Neural crest cell (in vitro differentiated cells): ENCODE measurements around the gene BCL6. TPM values are rescaled to one million over a fixed set of nuclear protein-coding genes. Genes with fewer than 3 reads are reported as not detected.
A peak's percentile ranks its signal among the peaks of the same experiment; 100 is the strongest.

Experiments used
- DNase-seq: peaks from one replicate; pipeline ENCODE4 v3.0.0; 2021; ENCODE audit warnings: low read depth, mixed read lengths, low spot score
- H3K27ac Mint-ChIP-seq: one replicate; pipeline ENCODE4 v1.8.0; 2021; ENCODE audit warnings: mild to moderate bottlenecking, mixed read lengths; ENCODE audit not compliant: unreplicated experiment
- H3K27me3 Mint-ChIP-seq: 2 replicates; pipeline ENCODE4 v1.8.0; 2021; ENCODE audit warnings: low read depth, mild to moderate bottlenecking, mixed read lengths
- H3K36me3 Mint-ChIP-seq: 2 replicates; pipeline ENCODE4 v1.8.0; 2021; ENCODE audit warnings: low read depth, mild to moderate bottlenecking, mixed read lengths
- H3K4me1 Mint-ChIP-seq: 2 replicates; pipeline ENCODE4 v1.8.0; 2021; ENCODE audit warnings: mixed read lengths
- H3K4me3 Mint-ChIP-seq: one replicate; pipeline ENCODE4 v1.8.0; 2021; ENCODE audit warnings: mild to moderate bottlenecking, mixed read lengths
- H3K9me3 Mint-ChIP-seq: 2 replicates; pipeline ENCODE4 v1.8.0; 2021; ENCODE audit warnings: mixed read lengths
- CTCF ChIP-seq: fragments of 200-600 bp; sonication (generic); conservative IDR thresholded peaks from 2 replicates; pipeline ENCODE4 v1.5.0; 2021; ENCODE audit warnings: antibody characterized with exemption, mild to moderate bottlenecking
- long read RNA-seq: library from polyadenylated mRNA; unstranded; transcript quantifications from one replicate; pipeline ENCODE4 v2.0.0, GENCODE V29; 2020
- total RNA-seq: library from RNA; stranded (reverse); gene quantifications from 2 replicates; pipeline ENCODE4 v1.2.1, GENCODE V29; 2021

The BCL6 gene
- 6.4 and 9.6 TPM in 2 replicates for total RNA-seq
- long read RNA-seq, partial matches to known transcripts = 0 of 1 reads
- long read RNA-seq, other reads (novel, unspliced or antisense) = 1 of 1 reads

- DNase-seq = peak; percentile 75
- peak within 1 kb of the TSS; percentile 100 for H3K27ac Mint-ChIP-seq
- H3K27me3 Mint-ChIP-seq = peaks cover 18% of the 10 kb centered on the region
- peaks cover 64% of the 10 kb centered on the region for H3K4me1 Mint-ChIP-seq
- H3K36me3 Mint-ChIP-seq = no peaks in the 10 kb centered on the region
- peak; percentile 18 for TF ChIP-seq CTCF
- H3K9me3 Mint-ChIP-seq = no peaks in the 10 kb centered on the region
- H3K4me3 Mint-ChIP-seq = peak within 1 kb of the TSS; percentile 96
These were observed at the start of gene BCL6 for GRCh38 chr3:187745201-187746058. Gene BCL6 (minus strand): TSS chr3:187745468. CDS start chr3:187733693, 11,775 bp downstream.

- H3K4me1 Mint-ChIP-seq = no peaks in the 10 kb centered on the region
- peaks cover 6% of the 10 kb centered on the region for H3K9me3 Mint-ChIP-seq
- DNase-seq = no peak
- no peak overlapping the region for H3K4me3 Mint-ChIP-seq
- H3K36me3 Mint-ChIP-seq = no peaks in the 10 kb centered on the region
- H3K27me3 Mint-ChIP-seq = no peaks in the 10 kb centered on the region
- H3K27ac Mint-ChIP-seq = no peak overlapping the region
- no peak for TF ChIP-seq CTCF
These were observed 49.5 kb upstream of the BCL6 start for GRCh38 chr3:187794731-187795130.

GRCh38 chr3:187793618-187794017, 48.4 kb upstream of the BCL6 start:
- Mint-ChIP-seq H3K4me1 (no peaks in the 10 kb centered on the region), H3K27ac (no peak overlapping the region), H3K27me3 (no peaks in the 10 kb centered on the region), H3K36me3 (no peaks in the 10 kb centered on the region), H3K4me3 (no peak overlapping the region), H3K9me3 (peaks cover 4% of the 10 kb centered on the region)
- TF ChIP-seq CTCF = no peak
- no peak for DNase-seq

GRCh38 chr3:187792521-187792920, 47.3 kb upstream of the BCL6 start:
- TF ChIP-seq CTCF = no peak
- no peak for DNase-seq
- Mint-ChIP-seq H3K27me3 (no peaks in the 10 kb centered on the region), H3K36me3 (no peaks in the 10 kb centered on the region), H3K4me3 (no peak overlapping the region), H3K27ac (no peak overlapping the region), H3K9me3 (no peaks in the 10 kb centered on the region), H3K4me1 (no peaks in the 10 kb centered on the region)

GRCh38 chr3:187789872-187790271, 44.6 kb upstream of the BCL6 start:
- no peaks in the 10 kb centered on the region for H3K9me3 Mint-ChIP-seq
- H3K36me3 Mint-ChIP-seq = no peaks in the 10 kb centered on the region
- H3K4me3 Mint-ChIP-seq = no peak overlapping the region
- no peak overlapping the region for H3K27ac Mint-ChIP-seq
- TF ChIP-seq CTCF = no peak
- no peaks in the 10 kb centered on the region for H3K4me1 Mint-ChIP-seq
- H3K27me3 Mint-ChIP-seq = no peaks in the 10 kb centered on the region
- DNase-seq = no peak
